D721Med (cell line): ENCODE results near the gene ERICH4.
A peak's percentile ranks its signal among the peaks of the same experiment; 100 is the strongest.
"Not testable (repeated sequence)": the region's sequence is repeated elsewhere in the genome, so short reads cannot be mapped to it uniquely, and the experiment has no call there.

Experiments used
- DNase-seq: peaks from one replicate; pipeline ENCODE4 v3.0.0; 2011; ENCODE audit warnings: low spot score; ENCODE audit not compliant: insufficient read length
- FAIRE-seq: peaks from 2 replicates; lab custom pipeline; 2011; peaks lifted over from hg19 to GRCh38; lab: Jason Lieb, UNC
- CTCF ChIP-seq: IDR thresholded peaks from 2 replicates; pipeline ENCODE4 v1.5.1; 2012; ENCODE audit warnings: mild to moderate bottlenecking, control low read depth; ENCODE audit not compliant: insufficient read depth; ENCODE audit errors: missing control alignments

The ERICH4 gene

GRCh38 chr19:41430922-41431321 is 12.0 kb upstream of the ERICH4 start:
- FAIRE-seq: no peak

GRCh38 chr19:41431426-41432386 is 11.2 kb upstream of the ERICH4 start:
- no peak for DNase-seq
- TF ChIP-seq CTCF: peak; percentile 26
- FAIRE-seq: no peak

More at GRCh38 chr19:41430922-41431321, 12.0 kb upstream of the ERICH4 start:
- DNase-seq: no peak
- TF ChIP-seq CTCF: no peak

- no peak for TF ChIP-seq CTCF
- FAIRE-seq (no peak), DNase-seq (no peak)
Observed at GRCh38 chr19:41433171-41433570, 9.8 kb upstream of the ERICH4 start.

GRCh38 chr19:41434450-41434849 is 8.5 kb upstream of the ERICH4 start:
- no peak for FAIRE-seq
- no peak for TF ChIP-seq CTCF
- no peak for DNase-seq

- not testable (repeated sequence) for FAIRE-seq, DNase-seq
Observed at GRCh38 chr19:41435376-41435775, 7.6 kb upstream of the ERICH4 start.

- no peak for FAIRE-seq
- TF ChIP-seq CTCF: no peak
Observed at GRCh38 chr19:41435936-41436673, 6.9 kb upstream of the ERICH4 start.

GRCh38 chr19:41436674-41436951 is 6.3 kb upstream of the ERICH4 start:
- no peak for DNase-seq
- no peak for TF ChIP-seq CTCF
- FAIRE-seq: no peak

More at GRCh38 chr19:41435936-41436673, 6.9 kb upstream of the ERICH4 start:
- DNase-seq: peak; percentile 2
